GM12878 (cell line): Measurements from ENCODE around the gene NAV2. TPM values are rescaled to one million over a fixed set of nuclear protein-coding genes. Genes with fewer than 3 reads are reported as not detected.

ENCODE experiments used
- ATAC-seq: fragments of 200-7000 bp; cut with Tn5 transposase; 3 replicates; pipeline ENCODE4 v1.9.1; 2020; ENCODE audit warnings: mild to moderate bottlenecking, moderate library complexity
- BruUV-seq: library from RNA; stranded (reverse); fragments of 400-500 nt; replicated peaks from 2 replicates; lab custom pipeline; 2021; lab: Mats Ljungman, UMichigan
- CTCF ChIA-PET: fragments of 300-600 bp; sonication (Branson Sonifier 250); formaldehyde crosslinking; extraction: SDS; loops from one replicate; lab custom pipeline; 2021; ENCODE audit warnings: inconsistent platforms; lab: Yijun Ruan, JAX
- POLR2A ChIA-PET: fragments of 350-600 bp; formaldehyde crosslinking; extraction: SDS; loops from one replicate; lab custom pipeline; 2021; ENCODE audit warnings: inconsistent platforms; lab: Charles Lee
- RAD21 ChIA-PET: fragments of 300-600 bp; sonication (Branson Sonifier 250); formaldehyde crosslinking; loops from one replicate; lab custom pipeline; 2023; ENCODE audit warnings: antibody characterized with exemption; ENCODE audit not compliant: unreplicated experiment; lab: Charles Lee
- SMC1A ChIA-PET: fragments of 300-600 bp; sonication (Branson Sonifier 250); formaldehyde crosslinking; loops from one replicate; lab custom pipeline; 2023; ENCODE audit not compliant: unreplicated experiment, uncharacterized antibody; lab: Charles Lee
- DNase-seq: peaks from one replicate; pipeline ENCODE4 v3.0.0-alpha.2; 2011; ENCODE audit warnings: low read depth, low spot score
- FAIRE-seq: peaks from 3 replicates; lab custom pipeline; 2011; peaks lifted over from hg19 to GRCh38; lab: Jason Lieb, UNC
- H2AFZ ChIP-seq: 2 replicates; pipeline ENCODE4 v1.6.0; 2011; ENCODE audit warnings: low read depth, low read length, control low read depth; ENCODE audit not compliant: control insufficient read depth
- H3K27ac ChIP-seq: 2 replicates; pipeline ENCODE4 v1.5.1; 2011; ENCODE audit warnings: control low read depth; ENCODE audit not compliant: control insufficient read depth, insufficient read depth
- H3K27me3 ChIP-seq, 2 experiments: replicated peaks in 1 of 2; 2 replicates each; pipeline versions ENCODE4 v1.6.0 to v1.6.1; 2011; ENCODE audit warnings: low read length in 1 of 2; ENCODE audit not compliant: control insufficient read depth in 2 of 2, insufficient read depth in 2 of 2
- H3K36me3 ChIP-seq, 2 experiments: 2 replicates each; pipeline ENCODE4 v1.5.1; 2011; ENCODE audit warnings: low read length in 1 of 2; ENCODE audit not compliant: control insufficient read depth in 2 of 2, insufficient read depth in 2 of 2
- H3K4me1 ChIP-seq: 2 replicates; pipeline ENCODE4 v1.6.1; 2011; ENCODE audit warnings: mild to moderate bottlenecking, low read length, moderate library complexity, mixed read lengths; ENCODE audit not compliant: control insufficient read depth, insufficient read depth
- H3K4me2 ChIP-seq: 2 replicates; pipeline ENCODE4 v1.6.0; 2011; ENCODE audit warnings: control low read depth; ENCODE audit not compliant: control insufficient read depth, insufficient read depth
- H3K4me3 ChIP-seq: fragments of 200-600 bp; sonication (generic); 2 replicates; pipeline ENCODE4 v1.5.1; 2016
- H3K79me2 ChIP-seq: 2 replicates; pipeline ENCODE4 v1.6.0; 2011; ENCODE audit warnings: low read length; ENCODE audit not compliant: control insufficient read depth, insufficient read depth
- H3K9ac ChIP-seq: 2 replicates; pipeline ENCODE4 v1.8.0; 2011; ENCODE audit warnings: low read length, control low read depth, mixed read lengths; ENCODE audit not compliant: control insufficient read depth, insufficient read depth
- H3K9me3 ChIP-seq: replicated peaks from 3 replicates; pipeline ENCODE4 v1.5.1; 2011; ENCODE audit warnings: mild to moderate bottlenecking, low read length; ENCODE audit not compliant: control insufficient read depth, insufficient read depth
- H4K20me1 ChIP-seq: 2 replicates; pipeline ENCODE4 v1.6.0; 2011; ENCODE audit not compliant: control insufficient read depth, insufficient read depth
- BHLHE40 ChIP-seq, 2 experiments: fragments of 450-650 bp in 1 of 2; IDR thresholded peaks; 2 replicates each; pipeline ENCODE4 v1.6.1; 2011 to 2017; ENCODE audit warnings: low read depth in 2 of 2, borderline replicate concordance in 1 of 2, improper control_type of control experiment in 1 of 2, low read length in 1 of 2, mild to moderate bottlenecking in 1 of 2
- DPF2 ChIP-seq: fragments of 450-650 bp; IDR thresholded peaks from 2 replicates; pipeline ENCODE4 v1.6.1; 2017; ENCODE audit warnings: mild to moderate bottlenecking
- EED ChIP-seq: sonication (generic); IDR thresholded peaks from 2 replicates; pipeline ENCODE4 v1.6.1; 2016; ENCODE audit warnings: antibody characterized with exemption, low read depth
- JUND ChIP-seq: IDR thresholded peaks from 2 replicates; pipeline ENCODE4 v1.6.1; 2012; ENCODE audit warnings: low read depth, mild to moderate bottlenecking, low read length, improper control_type of control experiment, moderate library complexity
- NBN ChIP-seq: fragments of 450-650 bp; IDR thresholded peaks from 2 replicates; pipeline ENCODE4 v1.6.1; 2016
- POLR2AphosphoS2 ChIP-seq: IDR thresholded peaks from 2 replicates; pipeline ENCODE4 v1.6.1; 2011; ENCODE audit warnings: low read depth, mild to moderate bottlenecking, low read length, improper control_type of control experiment, moderate library complexity
- SMC3 ChIP-seq: IDR thresholded peaks from 2 replicates; pipeline ENCODE4 v1.6.1; 2011; ENCODE audit warnings: low read length, improper control_type of control experiment, borderline replicate concordance
- TCF7 ChIP-seq: IDR thresholded peaks from 2 replicates; pipeline ENCODE4 v1.6.1; 2014; ENCODE audit warnings: antibody characterized with exemption, borderline replicate concordance
- WRNIP1 ChIP-seq: IDR thresholded peaks from 2 replicates; pipeline ENCODE4 v1.6.1; 2011; ENCODE audit warnings: low read depth, low read length, improper control_type of control experiment, borderline replicate concordance
- ZNF384 ChIP-seq: IDR thresholded peaks from 2 replicates; pipeline ENCODE4 v1.6.1; 2012; ENCODE audit warnings: low read depth, mild to moderate bottlenecking, low read length, improper control_type of control experiment, borderline replicate concordance
- WGBS: methylation state at CpG from one replicate; pipeline ENCODE4 v1.1.6; 2016; ENCODE audit warnings: low lambda C conversion rate; ENCODE audit not compliant: insufficient replicate concordance, insufficient coverage; ENCODE audit errors: missing lambda C conversion rate; 5-methylcytosine and 5-hydroxymethylcytosine counted together
- in situ Hi-C: fragments of 300-500 bp; cut with MboI; formaldehyde crosslinking; loops from 9 replicates; pipeline ENCODE4 v1.14.3; 2018; ENCODE audit warnings: mixed read lengths
- intact Hi-C: fragments of 100-400 bp; cut with micrococcal nuclease; formaldehyde crosslinking; loops from one replicate; pipeline ENCODE4 v1.14.2; 2022; ENCODE audit not compliant: unreplicated experiment
- polyA plus RNA-seq, 11 experiments: library from polyadenylated mRNA; depleted of rRNA in 4 of 11; unstranded in 6 of 11; stranded (reverse) in 5 of 11; fragments of >200 nt; fragmentation: Nextera tagmentation in 4 of 11; fragmentation: Illumina TruSeq in 1 of 11; extraction: Ambion mirVana in 4 of 11; extraction: Trizol in 1 of 11; gene quantifications; 1 replicate in 1 of 11; 2 replicates in 10 of 11; pipeline versions ENCODE4 v1.2.1 to v1.2.3, GENCODE V29; 2011 to 2016; ENCODE audit warnings: inconsistent platforms in 2 of 11, missing spikeins in 2 of 11, low read depth in 1 of 11
- total RNA-seq, 4 experiments: library from RNA; depleted of rRNA in 3 of 4; stranded (reverse); fragments of >200 nt in 3 of 4; fragmentation: Illumina TruSeq in 1 of 4; extraction: Trizol in 1 of 4; gene quantifications; 2 replicates each; pipeline versions ENCODE4 v1.2.1 to v1.2.3, GENCODE V29; 2013 to 2021
- TF ChIP-seq, protein P1 (sequence below): IDR thresholded peaks from 2 replicates; pipeline ENCODE4 v1.6.1; 2012; ENCODE audit warnings: improper control_type of control experiment, low read depth, low read length; ENCODE audit not compliant: insufficient replicate concordance

NAV2 gene
- total and polyA plus RNA-seq, 10 of the 15 experiments (the other 5 are each of a cell fraction or from before 2014, with no cell fraction given), result 0.35 to 6.1 (median 1.1) TPM

DNA sequence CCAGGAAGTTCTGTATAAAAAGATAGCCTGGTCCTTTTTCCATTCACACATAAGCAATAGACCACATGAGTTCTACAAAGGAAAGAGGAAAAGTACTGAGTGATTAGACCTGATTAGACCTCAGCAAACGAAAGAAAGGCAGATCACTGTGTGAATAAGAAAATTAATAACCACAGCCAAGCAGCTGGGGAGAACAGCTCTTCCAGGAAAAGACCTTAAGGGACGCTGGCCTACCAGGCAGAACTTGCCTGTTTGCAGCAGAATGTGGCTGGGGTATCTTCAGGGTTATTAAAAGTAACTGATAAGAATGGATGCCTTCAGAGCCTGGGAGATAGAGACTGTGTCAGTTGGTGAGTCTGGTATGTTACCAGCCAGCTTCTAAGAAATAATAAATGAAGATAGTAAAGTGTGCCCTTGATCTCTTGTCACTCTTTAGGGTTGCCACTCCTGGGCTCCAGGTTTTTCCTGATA, 274.7 kb downstream of the NAV2 start:
- no peak overlapping the region for H3K4me3 ChIP-seq
- ChIA-PET SMC1A (no interaction called here), RAD21 (no interaction called here), POLR2A (no interaction called here), CTCF (interaction anchor here (0.6 to 0.8 kb wide), 2 partner anchors 124 to 141 kb away, joined by 3 read pairs; no protein-coding TSS in a partner anchor)
- in situ Hi-C loops, result no loop called here
- H3K36me3 ChIP-seq, result no peaks in the 10 kb centered on the region
- intact Hi-C loops, result no loop called here
- H4K20me1 ChIP-seq, result no peaks in the 10 kb centered on the region
- H2AFZ ChIP-seq, result no peak overlapping the region
- no peaks in the 10 kb centered on the region for H3K27me3 ChIP-seq
- no peak for DNase-seq
- no peaks in the 10 kb centered on the region for H3K4me1 ChIP-seq
- H3K9me3 ChIP-seq, result no peaks in the 10 kb centered on the region
- no peak for FAIRE-seq
- 14% methylated on average over 2 of the region's 2 CpGs for WGBS
- BruUV-seq, result no TSS peak
- no peak overlapping the region for H3K27ac ChIP-seq
- no peak overlapping the region for H3K4me2 ChIP-seq
- no peak overlapping the region for H3K9ac ChIP-seq
- no peak for TF ChIP-seq ZNF384
- no peak for TF ChIP-seq NBN
- TF ChIP-seq EED, result no peak
- no peak for TF ChIP-seq POLR2AphosphoS2
- TF ChIP-seq WRNIP1, result no peak
- no peak for TF ChIP-seq TCF7
- TF ChIP-seq BHLHE40 (IDR thresholded peaks at IDR 0.05; ENCODE audit: borderline replicate concordance in 1 of 2, low read depth in 2 of 2, low read length in 1 of 2), result no peak
- no peak for TF ChIP-seq SMC3
- no peak for TF ChIP-seq DPF2
- no peak for TF ChIP-seq JUND
- TF ChIP-seq, protein P1, sequence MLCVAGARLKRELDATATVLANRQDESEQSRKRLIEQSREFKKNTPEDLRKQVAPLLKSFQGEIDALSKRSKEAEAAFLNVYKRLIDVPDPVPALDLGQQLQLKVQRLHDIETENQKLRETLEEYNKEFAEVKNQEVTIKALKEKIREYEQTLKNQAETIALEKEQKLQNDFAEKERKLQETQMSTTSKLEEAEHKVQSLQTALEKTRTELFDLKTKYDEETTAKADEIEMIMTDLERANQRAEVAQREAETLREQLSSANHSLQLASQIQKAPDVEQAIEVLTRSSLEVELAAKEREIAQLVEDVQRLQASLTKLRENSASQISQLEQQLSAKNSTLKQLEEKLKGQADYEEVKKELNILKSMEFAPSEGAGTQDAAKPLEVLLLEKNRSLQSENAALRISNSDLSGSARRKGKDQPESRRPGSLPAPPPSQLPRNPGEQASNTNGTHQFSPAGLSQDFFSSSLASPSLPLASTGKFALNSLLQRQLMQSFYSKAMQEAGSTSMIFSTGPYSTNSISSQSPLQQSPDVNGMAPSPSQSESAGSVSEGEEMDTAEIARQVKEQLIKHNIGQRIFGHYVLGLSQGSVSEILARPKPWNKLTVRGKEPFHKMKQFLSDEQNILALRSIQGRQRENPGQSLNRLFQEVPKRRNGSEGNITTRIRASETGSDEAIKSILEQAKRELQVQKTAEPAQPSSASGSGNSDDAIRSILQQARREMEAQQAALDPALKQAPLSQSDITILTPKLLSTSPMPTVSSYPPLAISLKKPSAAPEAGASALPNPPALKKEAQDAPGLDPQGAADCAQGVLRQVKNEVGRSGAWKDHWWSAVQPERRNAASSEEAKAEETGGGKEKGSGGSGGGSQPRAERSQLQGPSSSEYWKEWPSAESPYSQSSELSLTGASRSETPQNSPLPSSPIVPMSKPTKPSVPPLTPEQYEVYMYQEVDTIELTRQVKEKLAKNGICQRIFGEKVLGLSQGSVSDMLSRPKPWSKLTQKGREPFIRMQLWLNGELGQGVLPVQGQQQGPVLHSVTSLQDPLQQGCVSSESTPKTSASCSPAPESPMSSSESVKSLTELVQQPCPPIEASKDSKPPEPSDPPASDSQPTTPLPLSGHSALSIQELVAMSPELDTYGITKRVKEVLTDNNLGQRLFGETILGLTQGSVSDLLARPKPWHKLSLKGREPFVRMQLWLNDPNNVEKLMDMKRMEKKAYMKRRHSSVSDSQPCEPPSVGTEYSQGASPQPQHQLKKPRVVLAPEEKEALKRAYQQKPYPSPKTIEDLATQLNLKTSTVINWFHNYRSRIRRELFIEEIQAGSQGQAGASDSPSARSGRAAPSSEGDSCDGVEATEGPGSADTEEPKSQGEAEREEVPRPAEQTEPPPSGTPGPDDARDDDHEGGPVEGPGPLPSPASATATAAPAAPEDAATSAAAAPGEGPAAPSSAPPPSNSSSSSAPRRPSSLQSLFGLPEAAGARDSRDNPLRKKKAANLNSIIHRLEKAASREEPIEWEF, result no peak
- ATAC-seq, result no peak
- no peaks in the 10 kb centered on the region for H3K79me2 ChIP-seq
